GM12891 (cell line): ENCODE data around the gene CLEC20A.

Experiments used
- DNase-seq: peaks from one replicate; pipeline ENCODE4 v3.0.0; 2011; ENCODE audit warnings: low spot score; ENCODE audit not compliant: insufficient read length
- FAIRE-seq: peaks from 2 replicates; lab custom pipeline; 2011; peaks lifted over from hg19 to GRCh38; lab: Jason Lieb, UNC
- PAX5 ChIP-seq: IDR thresholded peaks from 2 replicates; pipeline ENCODE4 v1.6.1; 2011; ENCODE audit warnings: low read length, moderate library complexity, mild to moderate bottlenecking; ENCODE audit not compliant: insufficient read depth, severe bottlenecking
- POLR2A ChIP-seq: IDR thresholded peaks from 2 replicates; pipeline ENCODE4 v1.6.1; 2011; ENCODE audit warnings: low read depth, low read length, control low read depth
- POLR2AphosphoS5 ChIP-seq: IDR thresholded peaks from 2 replicates; pipeline ENCODE4 v1.6.1; 2011; ENCODE audit warnings: low read depth, low read length, control low read depth
- POU2F2 ChIP-seq: IDR thresholded peaks from 2 replicates; pipeline ENCODE4 v1.6.1; 2011; ENCODE audit warnings: low read depth, mild to moderate bottlenecking, control low read depth, low read length, moderate library complexity
- SPI1 ChIP-seq: IDR thresholded peaks from 2 replicates; pipeline ENCODE4 v1.6.1; 2011; ENCODE audit warnings: low read depth, low read length, control low read depth
- TAF1 ChIP-seq: IDR thresholded peaks from 2 replicates; pipeline ENCODE4 v1.6.1; 2011; ENCODE audit warnings: low read depth, low read length, control low read depth

The CLEC20A gene

DNA sequence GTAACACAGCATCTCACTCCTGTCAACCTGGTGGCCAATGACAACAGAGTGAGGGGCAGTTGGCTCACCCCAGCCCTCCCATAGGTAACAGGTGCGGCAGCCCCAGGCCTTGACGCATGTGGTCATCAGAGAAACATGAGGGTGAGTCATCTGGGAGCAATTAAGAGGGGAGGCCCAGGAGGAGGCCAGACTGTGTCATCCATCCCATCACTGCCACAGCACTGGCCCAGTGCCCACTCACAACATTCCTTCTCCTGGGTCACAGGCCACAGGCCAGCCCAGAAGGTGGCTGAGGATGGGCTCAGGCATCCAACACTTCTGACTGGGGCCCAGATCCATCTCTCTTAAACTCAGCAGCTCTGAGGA is 33.3 kb upstream of the CLEC20A start:
- FAIRE-seq (no peak), DNase-seq (no peak)
- TF ChIP-seq TAF1 (no peak), POLR2A (no peak), SPI1 (no peak), POLR2AphosphoS5 (no peak), PAX5 (no peak), POU2F2 (no peak)

DNA sequence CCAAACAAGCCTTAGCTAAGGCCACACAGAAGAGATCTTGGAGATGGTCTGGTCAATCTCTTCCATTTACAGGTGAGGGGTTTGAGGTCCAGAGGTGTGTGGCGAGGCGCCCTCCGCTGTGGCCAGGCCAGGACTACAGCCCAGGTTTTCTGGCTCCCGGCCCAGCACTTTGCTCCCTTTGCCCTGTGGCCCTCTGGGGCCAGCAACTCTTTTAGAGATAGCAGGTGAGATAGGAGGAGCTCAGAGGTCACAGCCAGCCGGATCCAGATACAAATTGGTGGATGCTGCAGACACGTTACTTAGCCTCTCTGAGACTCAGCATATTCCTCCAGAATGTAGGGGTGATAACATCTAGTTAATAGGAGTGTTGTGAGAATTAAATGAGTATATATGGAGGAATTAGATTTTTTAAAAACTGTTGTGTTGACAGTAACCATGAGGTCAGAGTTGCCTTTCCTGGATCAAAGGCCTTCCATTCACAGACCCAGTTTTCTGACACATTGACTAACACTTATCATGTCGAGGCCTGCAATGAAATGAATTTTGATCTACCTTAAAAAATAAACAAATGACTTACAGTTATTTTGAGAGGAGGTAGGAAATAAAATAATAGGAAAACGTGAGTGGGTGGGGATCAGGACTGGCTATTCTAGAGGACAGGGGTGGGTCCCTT is 32.7 kb upstream of the CLEC20A start:
- FAIRE-seq (no peak), DNase-seq (no peak)
- TF ChIP-seq PAX5 (no peak), SPI1 (no peak), TAF1 (no peak), POLR2A (no peak), POLR2AphosphoS5 (no peak), POU2F2 (no peak)

DNA sequence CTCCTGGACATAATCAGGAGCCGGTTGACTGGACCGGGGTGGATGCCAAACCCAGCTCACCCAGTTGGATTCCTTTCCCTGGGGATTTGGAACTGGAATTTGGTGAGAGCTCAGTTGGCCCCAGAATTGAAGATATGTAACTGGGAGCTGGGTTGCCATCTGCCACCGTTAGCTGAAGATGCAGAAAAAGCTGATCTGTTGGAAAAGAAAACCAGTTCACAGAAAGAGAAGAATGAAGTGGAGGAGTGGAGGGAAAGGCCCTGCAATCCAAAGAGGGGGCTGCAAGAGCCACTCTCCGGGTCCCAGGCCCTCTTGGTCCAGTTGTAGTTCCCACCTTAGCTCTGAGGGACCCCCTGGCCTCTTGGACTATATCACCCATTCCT is 32.2 kb upstream of the CLEC20A start:
- DNase-seq (no peak), FAIRE-seq (no peak)
- TF ChIP-seq POU2F2 = no peak
- no peak for TF ChIP-seq POLR2A
- no peak for TF ChIP-seq POLR2AphosphoS5
- no peak for TF ChIP-seq PAX5
- no peak for TF ChIP-seq TAF1
- no peak for TF ChIP-seq SPI1

DNA sequence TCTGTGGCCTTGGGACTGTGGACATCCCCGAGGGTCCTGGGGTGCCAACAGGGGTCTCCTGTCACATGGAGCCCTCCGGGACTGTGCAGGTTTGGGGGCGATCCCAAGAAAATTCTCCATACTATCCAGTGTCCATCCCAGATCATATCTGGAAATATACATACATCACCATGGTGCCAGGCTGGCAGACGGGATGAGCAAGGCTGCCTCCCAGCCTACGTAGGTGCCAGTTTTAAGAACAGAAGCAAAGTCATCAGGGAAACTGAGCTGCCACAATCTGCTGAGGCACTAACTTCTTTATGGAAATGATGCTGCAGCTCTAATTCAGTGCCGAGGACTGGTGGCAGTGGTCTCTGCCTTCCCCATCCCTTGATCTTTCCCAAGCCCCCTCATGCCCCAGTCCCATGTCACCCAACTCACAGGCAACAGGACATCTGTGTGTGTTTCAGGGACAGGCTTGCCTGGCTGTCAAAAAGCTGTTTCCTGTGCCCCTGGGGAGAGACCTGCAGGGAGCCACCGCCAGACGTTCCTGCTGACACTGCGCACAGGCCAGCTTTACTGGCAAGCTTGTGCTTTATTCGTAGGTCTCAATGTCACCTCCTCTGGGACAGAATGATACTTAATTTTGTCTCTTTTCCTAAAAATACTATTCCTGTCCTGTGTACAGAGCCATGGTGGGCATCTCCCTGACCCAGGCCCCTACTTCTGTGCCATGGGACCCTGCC is 31.6 kb upstream of the CLEC20A start:
- no peak for TF ChIP-seq PAX5
- TF ChIP-seq POLR2A = no peak
- TF ChIP-seq TAF1 = no peak
- no peak for TF ChIP-seq SPI1
- no peak for TF ChIP-seq POLR2AphosphoS5
- TF ChIP-seq POU2F2 = no peak
- DNase-seq = no peak
- no peak for FAIRE-seq

DNA sequence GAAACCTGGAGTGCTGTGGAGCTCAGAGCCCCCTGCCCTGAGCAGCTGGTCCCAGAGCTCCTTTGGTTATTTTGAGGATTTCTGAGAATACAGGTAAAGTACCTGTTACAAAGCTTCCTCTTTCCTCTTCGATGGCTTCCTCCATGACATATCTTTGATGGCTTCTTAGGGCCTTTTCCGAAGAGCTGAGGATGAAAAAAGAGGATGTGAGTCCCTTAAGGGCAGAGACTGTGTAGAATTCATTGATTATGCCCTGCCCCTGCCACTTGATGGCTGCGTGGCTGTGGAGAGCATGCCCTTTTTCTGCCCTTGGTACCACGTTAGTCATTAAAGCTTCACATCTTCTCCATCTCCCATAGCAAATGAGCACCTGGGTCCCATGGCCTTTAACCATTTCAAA is 30.4 kb upstream of the CLEC20A start:
- DNase-seq (no peak), FAIRE-seq (no peak)
- TF ChIP-seq PAX5 (no peak), POLR2AphosphoS5 (no peak), POLR2A (no peak), POU2F2 (no peak)

DNA sequence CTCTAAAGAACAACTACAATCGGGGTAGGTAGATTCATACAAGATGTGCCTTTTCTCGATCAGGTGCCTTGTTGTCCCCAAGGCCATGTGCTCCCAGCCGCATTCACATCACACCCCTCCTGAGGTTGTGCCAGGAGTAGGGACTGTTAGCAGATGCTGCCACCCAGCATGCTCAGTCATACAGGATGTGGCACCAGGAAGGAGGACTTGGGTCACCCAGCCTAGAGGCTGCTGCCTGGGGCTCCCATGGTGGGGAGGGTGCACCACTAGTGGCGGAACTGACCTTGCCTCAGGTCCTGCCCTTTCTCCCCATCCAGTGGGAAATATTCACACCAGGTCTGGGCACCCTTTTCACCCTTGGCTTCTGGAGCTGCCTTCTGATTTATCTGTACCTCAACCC is 24.5 kb upstream of the CLEC20A start:
- FAIRE-seq = no peak
- TF ChIP-seq TAF1 (no peak), POU2F2 (no peak), POLR2A (no peak), SPI1 (no peak), POLR2AphosphoS5 (no peak), PAX5 (no peak)

DNA sequence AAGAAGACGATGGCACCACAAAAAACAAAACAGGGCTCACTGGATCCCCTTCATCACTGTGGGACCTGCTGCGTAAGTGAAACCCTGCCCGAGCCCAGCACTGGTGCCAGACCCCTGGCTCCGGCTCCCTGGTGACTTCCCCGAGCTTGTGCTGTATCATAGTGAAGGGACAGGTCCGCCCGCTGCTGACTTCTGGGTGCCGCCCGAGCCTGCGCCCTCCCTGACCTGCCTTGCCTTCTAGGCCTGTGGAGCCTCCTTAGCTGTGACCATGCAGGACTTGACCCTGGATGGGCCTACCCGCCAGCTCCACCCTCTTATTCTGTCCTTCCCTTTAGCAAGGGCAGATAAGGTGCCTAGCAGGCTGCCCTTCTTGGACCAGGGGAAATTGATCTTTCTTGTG is 24.0 kb upstream of the CLEC20A start:
- TF ChIP-seq POU2F2 (no peak), POLR2A (no peak)
- no peak for FAIRE-seq
- no peak for DNase-seq

More for the DNA sequence above, 24.5 kb upstream of the CLEC20A start:
- no peak for DNase-seq

DNA sequence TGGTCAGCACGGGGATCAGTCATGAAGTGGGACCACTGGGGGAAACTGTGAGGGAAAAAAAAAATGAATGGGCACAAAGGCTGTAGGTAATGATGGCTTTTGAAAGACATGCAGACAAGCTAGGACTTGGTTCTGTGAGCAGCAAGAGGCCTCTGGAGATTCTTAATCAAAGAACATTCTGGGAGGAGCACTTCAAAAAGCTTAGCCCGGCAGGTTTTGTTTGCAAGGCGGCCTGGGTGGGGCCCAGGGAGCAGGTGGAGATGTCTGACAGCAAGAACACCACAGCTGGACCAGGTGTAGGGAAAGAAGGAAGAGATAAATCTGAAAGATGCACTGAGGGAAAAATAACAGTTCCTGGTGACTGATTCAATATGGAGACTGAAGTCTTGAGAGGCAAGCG is 22.1 kb upstream of the CLEC20A start:
- no peak for FAIRE-seq
- no peak for DNase-seq
- TF ChIP-seq SPI1 = no peak
- TF ChIP-seq POLR2AphosphoS5 = no peak
- no peak for TF ChIP-seq PAX5
- no peak for TF ChIP-seq TAF1
- no peak for TF ChIP-seq POLR2A
- no peak for TF ChIP-seq POU2F2

DNA sequence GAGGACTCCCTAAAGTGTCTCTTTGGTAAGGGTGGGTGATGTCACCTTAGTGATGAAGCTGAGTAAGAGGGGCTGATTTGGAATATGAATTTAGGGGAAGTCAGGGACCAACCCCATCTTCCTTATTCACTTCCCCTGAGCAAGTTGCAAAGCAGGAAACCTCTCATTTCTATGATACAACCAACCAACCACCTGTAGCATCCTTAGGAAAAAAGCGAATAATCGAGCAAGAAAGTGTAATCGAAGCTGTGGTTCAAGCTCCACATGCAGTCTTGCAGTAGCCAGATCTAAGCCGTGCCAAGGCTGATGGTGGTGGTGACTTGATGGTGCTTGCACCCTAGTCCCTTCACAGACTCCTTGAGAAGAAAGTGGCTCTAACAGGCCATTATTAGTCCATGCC is 19.3 kb upstream of the CLEC20A start:
- no peak for DNase-seq
- no peak for FAIRE-seq
- TF ChIP-seq POLR2AphosphoS5 (no peak), PAX5 (no peak), TAF1 (no peak), SPI1 (no peak), POLR2A (no peak)
